Measurements from ENCODE around the gene AACS.

DNA sequence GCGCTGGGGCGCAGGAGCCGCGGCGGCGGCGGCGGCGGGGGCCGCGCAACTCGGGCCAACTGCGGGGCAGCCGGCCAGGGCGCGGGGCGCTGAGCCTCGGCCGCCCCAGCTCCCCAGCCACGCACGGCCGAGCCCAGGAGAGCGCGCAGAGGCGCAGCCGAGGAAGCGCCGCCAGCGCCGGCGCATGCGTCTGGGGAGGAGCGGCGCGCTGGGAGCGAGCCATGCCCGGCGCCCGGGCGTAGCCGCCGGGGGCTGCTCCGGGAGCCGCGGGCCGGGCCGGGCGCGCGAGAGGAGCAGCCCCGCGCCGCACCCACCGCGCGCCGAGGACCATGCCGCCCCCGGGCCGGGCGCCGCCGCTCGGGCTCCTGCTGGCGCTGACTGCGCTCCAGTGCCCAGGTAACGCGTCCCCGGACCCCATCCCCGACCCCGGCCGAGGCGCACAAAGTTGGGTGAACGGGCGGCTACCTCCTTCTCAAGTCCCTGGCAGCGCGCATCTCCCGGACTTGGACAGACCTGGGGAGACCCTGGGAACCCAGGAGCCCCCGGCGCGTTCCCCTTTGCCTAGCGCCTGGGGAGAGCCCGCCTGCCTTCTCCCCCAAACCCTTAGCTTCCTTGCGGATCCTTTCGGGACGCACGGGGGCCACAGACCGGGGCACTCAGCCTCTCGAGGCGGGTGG, 121.4 kb downstream of the AACS start:
- no peak for TF ChIP-seq EZH2 (IDR thresholded peaks at IDR 0.05; ENCODE audit: borderline replicate concordance, low read depth, low read length, poor library complexity, severe bottlenecking)
- TF ChIP-seq, protein P1, sequence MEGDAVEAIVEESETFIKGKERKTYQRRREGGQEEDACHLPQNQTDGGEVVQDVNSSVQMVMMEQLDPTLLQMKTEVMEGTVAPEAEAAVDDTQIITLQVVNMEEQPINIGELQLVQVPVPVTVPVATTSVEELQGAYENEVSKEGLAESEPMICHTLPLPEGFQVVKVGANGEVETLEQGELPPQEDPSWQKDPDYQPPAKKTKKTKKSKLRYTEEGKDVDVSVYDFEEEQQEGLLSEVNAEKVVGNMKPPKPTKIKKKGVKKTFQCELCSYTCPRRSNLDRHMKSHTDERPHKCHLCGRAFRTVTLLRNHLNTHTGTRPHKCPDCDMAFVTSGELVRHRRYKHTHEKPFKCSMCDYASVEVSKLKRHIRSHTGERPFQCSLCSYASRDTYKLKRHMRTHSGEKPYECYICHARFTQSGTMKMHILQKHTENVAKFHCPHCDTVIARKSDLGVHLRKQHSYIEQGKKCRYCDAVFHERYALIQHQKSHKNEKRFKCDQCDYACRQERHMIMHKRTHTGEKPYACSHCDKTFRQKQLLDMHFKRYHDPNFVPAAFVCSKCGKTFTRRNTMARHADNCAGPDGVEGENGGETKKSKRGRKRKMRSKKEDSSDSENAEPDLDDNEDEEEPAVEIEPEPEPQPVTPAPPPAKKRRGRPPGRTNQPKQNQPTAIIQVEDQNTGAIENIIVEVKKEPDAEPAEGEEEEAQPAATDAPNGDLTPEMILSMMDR (conservative IDR thresholded peaks at IDR 0.05; ENCODE audit: low read depth, low read length): no peak
